Bronchial smooth muscle cell (primary cell): ENCODE results near the gene POLR1D. TPM values are rescaled to one million over a fixed set of nuclear protein-coding genes. Genes with fewer than 3 reads are reported as not detected.

Experiments
- total RNA-seq: library from RNA; depleted of rRNA; stranded (reverse); fragments of >200 nt; gene quantifications from 2 replicates; pipeline ENCODE4 v1.2.1, GENCODE V29; 2014

The POLR1D gene
- total RNA-seq, result 41.4 and 58.9 TPM in 2 replicates

GRCh38 chr13:27621366-27622101 lies at the start of gene POLR1D:
TSS of gene POLR1D (plus strand) at chr13:27621892. CDS start at chr13:27621984, 92 bp downstream.

GRCh38 chr13:27620377-27621115 lies 1.1 kb upstream of the POLR1D start, which contains the start of gene LNX2:
TSS of gene LNX2 (minus strand) at chr13:27620529. CDS start at chr13:27581703, 38,826 bp downstream.

Other genes starting within 250 kb of the POLR1D start
- 44.8 and 67.6 TPM in 2 replicates for gene GTF3A, start 197.3 kb upstream of the POLR1D start, total RNA-seq
- gene MTIF3, start 171.3 kb upstream of the POLR1D start, total RNA-seq, result 38.2 and 59.7 TPM in 2 replicates
- gene LNX2, start 1.4 kb upstream of the POLR1D start, total RNA-seq, result 3.6 and 6.1 TPM in 2 replicates
- gene GSX1, start 170.6 kb downstream of the POLR1D start, total RNA-seq, result not detected in 2 replicates